Measurements from ENCODE around the gene TRIM33. TPM values are rescaled to one million over a fixed set of nuclear protein-coding genes. Genes with fewer than 3 reads are reported as not detected.
A peak's percentile ranks its signal among the peaks of the same experiment; 100 is the strongest.

Gene TRIM33
- polyA plus RNA-seq, 1 donor (not counting 4 experiments of a cell fraction or from before 2014, with no cell fraction given), result 26.4 TPM

DNA sequence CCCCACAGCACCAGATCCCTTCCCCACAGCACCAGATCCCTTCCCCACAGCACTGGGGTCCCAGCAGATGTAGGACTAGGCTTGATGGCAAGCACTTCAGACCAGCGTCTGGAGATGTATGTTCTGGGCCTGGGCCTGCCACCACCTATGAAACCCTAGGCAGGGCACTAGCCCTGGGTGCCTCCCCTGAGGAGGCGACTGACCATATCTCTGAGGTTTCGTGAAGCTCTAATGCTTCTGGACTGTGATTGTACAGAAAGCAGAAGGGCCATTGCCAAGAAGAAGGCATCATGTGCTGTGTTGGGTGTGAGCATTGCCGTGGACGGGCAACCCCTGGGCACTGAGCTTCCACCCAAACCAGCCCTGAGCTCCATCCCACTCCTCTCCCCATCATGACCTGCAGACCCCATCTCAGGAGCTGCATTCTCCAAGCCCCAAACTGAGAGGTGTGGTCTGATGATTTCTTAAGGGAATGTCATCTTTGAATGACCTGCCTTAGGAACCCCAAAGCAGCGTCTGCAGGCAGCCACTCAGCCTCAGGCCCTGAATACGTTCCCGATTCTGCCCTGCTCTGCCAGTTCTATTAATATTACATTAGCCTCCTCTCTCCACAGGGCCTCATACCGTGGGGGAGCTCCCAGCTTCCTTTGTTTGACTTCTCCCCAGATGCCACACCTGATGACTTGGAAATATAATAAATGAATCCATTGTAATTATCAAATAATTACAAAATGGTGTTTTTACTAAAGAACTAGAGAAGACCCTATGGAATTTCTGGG lies 163.4 kb downstream of the TRIM33 start:
- Histone ChIP-seq H3K9ac (ENCODE audit: control insufficient read depth, extremely low read depth, insufficient read depth, low read length) (no peak overlapping the region), H3K27ac (ENCODE audit: control insufficient read depth, insufficient read depth, low read length) (no peak overlapping the region), H3K27me3 (ENCODE audit: control insufficient read depth, extremely low read depth, insufficient read depth, low read length) (no peaks in the 10 kb centered on the region), H3K4me2 (ENCODE audit: control insufficient read depth, extremely low read depth, insufficient read depth, low read depth, low read length) (no peak overlapping the region), H3K36me3 (ENCODE audit: control insufficient read depth in 2 of 2, extremely low read depth in 1 of 2, insufficient read depth in 2 of 2, low read length in 2 of 2) (no peaks in the 10 kb centered on the region), H3K4me1 (ENCODE audit: control insufficient read depth, extremely low read depth, insufficient read depth, low read length) (peaks cover 4% of the 10 kb centered on the region), H3K9me3 (ENCODE audit: control insufficient read depth, low read depth, low read length) (no peaks in the 10 kb centered on the region), H3K9me1 (ENCODE audit: control insufficient read depth, extremely low read depth, insufficient read depth, low read length) (no peaks in the 10 kb centered on the region), H3K79me2 (ENCODE audit: control insufficient read depth, insufficient read depth, low read length) (no peaks in the 10 kb centered on the region), H4K20me1 (ENCODE audit: control insufficient read depth, extremely low read depth, insufficient read depth, low read length) (no peaks in the 10 kb centered on the region), H2AFZ (ENCODE audit: control insufficient read depth, low read length) (no peak overlapping the region), H3K4me3 (ENCODE audit: control insufficient read depth in 2 of 3, extremely low read depth in 1 of 3, insufficient read depth in 2 of 3, low read depth in 1 of 3, low read length in 3 of 3) (no peak overlapping the region)
- TF ChIP-seq EZH2 (IDR thresholded peaks at IDR 0.05; ENCODE audit: low read length), result no peak
- TF ChIP-seq, protein P1, sequence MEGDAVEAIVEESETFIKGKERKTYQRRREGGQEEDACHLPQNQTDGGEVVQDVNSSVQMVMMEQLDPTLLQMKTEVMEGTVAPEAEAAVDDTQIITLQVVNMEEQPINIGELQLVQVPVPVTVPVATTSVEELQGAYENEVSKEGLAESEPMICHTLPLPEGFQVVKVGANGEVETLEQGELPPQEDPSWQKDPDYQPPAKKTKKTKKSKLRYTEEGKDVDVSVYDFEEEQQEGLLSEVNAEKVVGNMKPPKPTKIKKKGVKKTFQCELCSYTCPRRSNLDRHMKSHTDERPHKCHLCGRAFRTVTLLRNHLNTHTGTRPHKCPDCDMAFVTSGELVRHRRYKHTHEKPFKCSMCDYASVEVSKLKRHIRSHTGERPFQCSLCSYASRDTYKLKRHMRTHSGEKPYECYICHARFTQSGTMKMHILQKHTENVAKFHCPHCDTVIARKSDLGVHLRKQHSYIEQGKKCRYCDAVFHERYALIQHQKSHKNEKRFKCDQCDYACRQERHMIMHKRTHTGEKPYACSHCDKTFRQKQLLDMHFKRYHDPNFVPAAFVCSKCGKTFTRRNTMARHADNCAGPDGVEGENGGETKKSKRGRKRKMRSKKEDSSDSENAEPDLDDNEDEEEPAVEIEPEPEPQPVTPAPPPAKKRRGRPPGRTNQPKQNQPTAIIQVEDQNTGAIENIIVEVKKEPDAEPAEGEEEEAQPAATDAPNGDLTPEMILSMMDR (optimal IDR thresholded peaks at IDR 0.05 in 1 of 3, IDR thresholded peaks at IDR 0.05 in 1 of 3, conservative IDR thresholded peaks at IDR 0.05 in 1 of 3; ENCODE audit: extremely low read depth in 1 of 3, insufficient read depth in 2 of 3, low read length in 3 of 3), result no peak
- dilution Hi-C loops (cut with MboI; ENCODE audit: extremely low pct_ligation_motif_present, low sequenced_read_pairs), result no loop called here
- FAIRE-seq (no peak), DNase-seq (ENCODE audit: low read depth, low spot score) (no peak)

- dilution Hi-C loops (cut with MboI; ENCODE audit: extremely low pct_ligation_motif_present, low sequenced_read_pairs), result no loop called here
- Histone ChIP-seq H3K4me3 (ENCODE audit: control insufficient read depth in 2 of 3, extremely low read depth in 1 of 3, insufficient read depth in 2 of 3, low read depth in 1 of 3, low read length in 3 of 3) (peak overlapping the region; percentile 24 to 92 (median 60)), H3K27ac (ENCODE audit: control insufficient read depth, insufficient read depth, low read length) (peak overlapping the region; percentile 58), H3K9me1 (ENCODE audit: control insufficient read depth, extremely low read depth, insufficient read depth, low read length) (no peaks in the 10 kb centered on the region), H3K4me2 (ENCODE audit: control insufficient read depth, extremely low read depth, insufficient read depth, low read depth, low read length) (peak overlapping the region; percentile 94), H4K20me1 (ENCODE audit: control insufficient read depth, extremely low read depth, insufficient read depth, low read length) (no peaks in the 10 kb centered on the region), H3K79me2 (ENCODE audit: control insufficient read depth, insufficient read depth, low read length) (no peaks in the 10 kb centered on the region), H3K9ac (ENCODE audit: control insufficient read depth, extremely low read depth, insufficient read depth, low read length) (peak overlapping the region; percentile 72), H3K4me1 (ENCODE audit: control insufficient read depth, extremely low read depth, insufficient read depth, low read length) (peaks cover 4% of the 10 kb centered on the region), H3K9me3 (ENCODE audit: control insufficient read depth, low read depth, low read length) (no peaks in the 10 kb centered on the region), H3K27me3 (ENCODE audit: control insufficient read depth, extremely low read depth, insufficient read depth, low read length) (no peaks in the 10 kb centered on the region), H3K36me3 (ENCODE audit: control insufficient read depth in 2 of 2, extremely low read depth in 1 of 2, insufficient read depth in 2 of 2, low read length in 2 of 2) (no peaks in the 10 kb centered on the region), H2AFZ (ENCODE audit: control insufficient read depth, low read length) (peak overlapping the region; percentile 99)
- TF ChIP-seq EZH2 (IDR thresholded peaks at IDR 0.05; ENCODE audit: low read length), result no peak
- TF ChIP-seq, protein P1 (optimal IDR thresholded peaks at IDR 0.05 in 1 of 3, IDR thresholded peaks at IDR 0.05 in 1 of 3, conservative IDR thresholded peaks at IDR 0.05 in 1 of 3; ENCODE audit: extremely low read depth in 1 of 3, insufficient read depth in 2 of 3, low read length in 3 of 3), result peak; percentile 100
- DNase-seq (ENCODE audit: low read depth, low spot score), result peak; percentile 54
- FAIRE-seq, result peak; percentile 72
Observed at GRCh38 chr1:114346480-114347029, 164.4 kb downstream of the TRIM33 start.
